ENCODE results near the gene SCAPER. TPM values are rescaled to one million over a fixed set of nuclear protein-coding genes. Genes with fewer than 3 reads are reported as not detected.

SCAPER gene
- total and polyA plus RNA-seq, 2 of the 4 experiments (the other 2 are of a cell fraction) = 2.9 to 9.7 TPM

DNA sequence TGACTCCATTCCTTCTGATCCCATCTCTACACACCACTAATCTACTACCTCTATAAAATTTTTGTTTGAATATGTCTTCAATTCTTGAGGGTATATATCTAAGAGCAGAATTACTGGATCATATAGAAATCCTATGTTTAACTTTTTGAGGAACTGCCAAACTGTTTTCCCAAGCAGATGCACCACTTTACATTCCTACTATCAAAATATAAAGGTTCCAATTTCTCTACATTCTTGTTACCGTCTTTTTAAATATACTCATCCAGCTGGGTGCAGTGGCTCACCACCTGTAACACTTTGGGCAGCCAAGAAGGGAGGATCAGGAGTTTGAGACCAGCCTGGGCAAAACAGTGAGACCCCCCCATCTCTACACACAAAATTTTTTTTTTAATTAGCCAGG is 268.0 kb downstream of the SCAPER start:
- H3K36me3 ChIP-seq (ENCODE audit: control insufficient read depth, insufficient read depth, low read length) = no peaks in the 10 kb centered on the region
- H3K56ac ChIP-seq (ENCODE audit: extremely low read depth, insufficient read depth, low read length) = no peak overlapping the region
- no peak overlapping the region for H2AFZ ChIP-seq (replicated peaks; ENCODE audit: low read length, poor library complexity)
- H4K91ac ChIP-seq (ENCODE audit: insufficient read depth, low read depth, low read length) = no peak overlapping the region
- DNase-seq (no peak), ATAC-seq (ENCODE audit: low read depth) (no peak)
- H4K20me1 ChIP-seq (ENCODE audit: insufficient read depth, low read length) = no peaks in the 10 kb centered on the region
- H3K4me1 ChIP-seq (ENCODE audit: control insufficient read depth, insufficient read depth, low read length) = no peaks in the 10 kb centered on the region
- H2BK120ac ChIP-seq (ENCODE audit: low read depth, low read length) = no peak overlapping the region
- in situ Hi-C loops (cut with MboI; ENCODE audit: low sequenced_read_pairs) = no loop called here
- peaks cover 3% of the 10 kb centered on the region; the same call in 1 of the 2 replicates for H3K9me3 ChIP-seq (ENCODE audit: control insufficient read depth, insufficient read depth, low read length)
- WGBS, 2 experiments (ENCODE audit: extremely low coverage in 2 of 2, insufficient read length in 1 of 2) = no CpG with 5 or more reads among the region's 1 CpG
- H4K8ac ChIP-seq (ENCODE audit: low read depth in 2 of 2, low read length in 2 of 2) = no peak overlapping the region
- no peak overlapping the region for H3K4ac ChIP-seq (ENCODE audit: low read depth, low read length)
- dilution Hi-C loops (cut with HindIII; ENCODE audit: low sequenced_read_pairs, unreplicated experiment) = no loop called here
- CTCF ChIA-PET = no interaction called here
- no peak overlapping the region for H4K5ac ChIP-seq (ENCODE audit: low read depth, low read length)
- intact Hi-C loops (cut with micrococcal nuclease) = no loop called here
- H3K23ac ChIP-seq (ENCODE audit: low read depth, low read length) = no peak overlapping the region
- no peaks in the 10 kb centered on the region for H3K79me1 ChIP-seq (ENCODE audit: low read depth in 1 of 2, low read length in 2 of 2)
- no peak overlapping the region for H2BK5ac ChIP-seq (ENCODE audit: low read depth, low read length, poor library complexity, severe bottlenecking)
- TF ChIP-seq SMC3 (IDR thresholded peaks at IDR 0.05; ENCODE audit: low read depth, low read length) = no peak
- TF ChIP-seq CEBPB (IDR thresholded peaks at IDR 0.05; ENCODE audit: low read depth, low read length) = no peak
- TF ChIP-seq, protein P1, sequence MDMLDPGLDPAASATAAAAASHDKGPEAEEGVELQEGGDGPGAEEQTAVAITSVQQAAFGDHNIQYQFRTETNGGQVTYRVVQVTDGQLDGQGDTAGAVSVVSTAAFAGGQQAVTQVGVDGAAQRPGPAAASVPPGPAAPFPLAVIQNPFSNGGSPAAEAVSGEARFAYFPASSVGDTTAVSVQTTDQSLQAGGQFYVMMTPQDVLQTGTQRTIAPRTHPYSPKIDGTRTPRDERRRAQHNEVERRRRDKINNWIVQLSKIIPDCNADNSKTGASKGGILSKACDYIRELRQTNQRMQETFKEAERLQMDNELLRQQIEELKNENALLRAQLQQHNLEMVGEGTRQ (IDR thresholded peaks at IDR 0.05; ENCODE audit: low read depth, low read length) = no peak
- TF ChIP-seq CHD1 (IDR thresholded peaks at IDR 0.05; ENCODE audit: low read depth, low read length) = no peak
- TF ChIP-seq FOS (IDR thresholded peaks at IDR 0.05; ENCODE audit: low read depth, low read length) = no peak
- no peak for TF ChIP-seq RAD21 (IDR thresholded peaks at IDR 0.05; ENCODE audit: low read length)
- TF ChIP-seq BHLHE40 (IDR thresholded peaks at IDR 0.05; ENCODE audit: low read depth, low read length) = no peak
- TF ChIP-seq, protein P2, sequence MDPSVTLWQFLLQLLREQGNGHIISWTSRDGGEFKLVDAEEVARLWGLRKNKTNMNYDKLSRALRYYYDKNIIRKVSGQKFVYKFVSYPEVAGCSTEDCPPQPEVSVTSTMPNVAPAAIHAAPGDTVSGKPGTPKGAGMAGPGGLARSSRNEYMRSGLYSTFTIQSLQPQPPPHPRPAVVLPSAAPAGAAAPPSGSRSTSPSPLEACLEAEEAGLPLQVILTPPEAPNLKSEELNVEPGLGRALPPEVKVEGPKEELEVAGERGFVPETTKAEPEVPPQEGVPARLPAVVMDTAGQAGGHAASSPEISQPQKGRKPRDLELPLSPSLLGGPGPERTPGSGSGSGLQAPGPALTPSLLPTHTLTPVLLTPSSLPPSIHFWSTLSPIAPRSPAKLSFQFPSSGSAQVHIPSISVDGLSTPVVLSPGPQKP (IDR thresholded peaks at IDR 0.05; ENCODE audit: borderline replicate concordance, low read depth, low read length) = no peak
- no peak for TF ChIP-seq RCOR1 (IDR thresholded peaks at IDR 0.05; ENCODE audit: insufficient replicate concordance, low read length)
- TF ChIP-seq RFX5 (IDR thresholded peaks at IDR 0.05; ENCODE audit: low read depth, low read length) = no peak
- no peak for TF ChIP-seq NFE2L2 (IDR thresholded peaks at IDR 0.05; ENCODE audit: low read depth, low read length)
- TF ChIP-seq CTCF (conservative IDR thresholded peaks at IDR 0.05; ENCODE audit: low read depth, low read length) = no peak
- no peak for TF ChIP-seq POLR2A (IDR thresholded peaks at IDR 0.05; ENCODE audit: low read depth, low read length)
- no peak for TF ChIP-seq MAFK (IDR thresholded peaks at IDR 0.05; ENCODE audit: low read depth, low read length)
- TF ChIP-seq MXI1 (IDR thresholded peaks at IDR 0.05; ENCODE audit: borderline replicate concordance, low read depth, low read length) = no peak
- TF ChIP-seq MAZ (IDR thresholded peaks at IDR 0.05; ENCODE audit: borderline replicate concordance, low read depth, low read length) = no peak
- no peak overlapping the region for H2AK9ac ChIP-seq (replicated peaks; ENCODE audit: low read depth, low read length, poor library complexity)
- H3K18ac ChIP-seq (ENCODE audit: low read depth, low read length) = no peak overlapping the region
- H3K27me3 ChIP-seq (ENCODE audit: control insufficient read depth, insufficient read depth, low read length) = no peaks in the 10 kb centered on the region
- H2BK20ac ChIP-seq (ENCODE audit: low read depth, low read length) = no peak overlapping the region
- no peaks in the 10 kb centered on the region for H3K9me1 ChIP-seq (ENCODE audit: insufficient read depth, low read length)
- no peak overlapping the region for H3K4me2 ChIP-seq (ENCODE audit: low read depth, low read length)
- POLR2A ChIA-PET (ENCODE audit: unreplicated experiment) = no interaction called here
- no TSS peak for BruUV-seq (replicated peaks)
- H3K14ac ChIP-seq (replicated peaks; ENCODE audit: low read depth, low read length) = no peak overlapping the region
- H3K9ac ChIP-seq (ENCODE audit: low read depth, low read length) = no peak overlapping the region
- H3K4me3 ChIP-seq (ENCODE audit: insufficient read depth, low read depth, low read length) = no peak overlapping the region
- H2AK5ac ChIP-seq (ENCODE audit: low read depth, low read length) = no peak overlapping the region
- no peak overlapping the region for H3K27ac ChIP-seq (ENCODE audit: insufficient read depth, low read length)
- H2BK15ac ChIP-seq (ENCODE audit: low read depth, low read length) = no peak overlapping the region
